ENCODE results near the gene FAM217A. TPM values are rescaled to one million over a fixed set of nuclear protein-coding genes. Genes with fewer than 3 reads are reported as not detected.

The FAM217A gene
- total RNA-seq, 1 donor from 2014 or later, result not detected

- no peak for DNase-seq
Observed at GRCh38 chr6:4085332-4085700, 6.4 kb upstream of the FAM217A start.

DNA sequence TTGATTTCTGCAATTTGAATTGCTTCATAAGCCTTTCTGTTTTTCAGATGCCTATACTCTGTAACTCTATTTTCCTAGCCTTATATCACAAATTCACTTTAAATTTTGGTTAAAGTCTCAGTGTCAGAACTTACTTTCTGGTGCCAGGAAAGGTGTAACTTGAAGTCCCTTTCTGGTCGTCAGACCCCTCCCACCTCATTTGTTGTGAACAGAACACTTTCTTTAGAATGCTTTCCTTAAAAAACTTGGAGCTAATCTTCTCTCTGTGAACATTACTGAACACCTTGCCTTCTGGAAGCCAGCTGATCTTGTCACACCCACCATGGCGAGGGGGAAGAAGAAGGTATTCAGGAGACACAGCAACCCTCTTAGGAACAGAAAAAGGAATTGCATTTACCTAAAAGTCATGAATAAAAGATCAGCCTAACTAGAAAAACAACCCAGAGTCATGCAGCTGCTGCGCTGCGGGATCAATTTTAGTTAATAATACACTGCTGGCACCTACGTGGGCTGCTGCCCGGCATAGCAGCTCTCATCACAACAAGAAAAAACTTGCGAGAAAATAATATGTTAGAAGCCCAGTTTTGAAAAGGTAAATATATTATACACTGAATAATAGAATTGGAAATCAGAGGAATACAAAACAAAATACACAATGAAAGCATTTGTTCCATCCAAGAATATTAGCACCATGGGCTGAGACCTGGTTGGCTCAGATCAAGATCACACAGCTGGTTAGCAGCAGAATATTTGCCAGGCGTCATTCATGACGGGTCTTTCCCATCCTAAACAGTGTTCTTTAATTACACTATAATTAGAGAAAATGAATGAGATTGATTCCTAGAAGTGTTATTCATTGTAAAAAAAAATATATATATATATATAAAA, 5.8 kb upstream of the FAM217A start:
- DNase-seq, result no peak

GRCh38 chr6:4074478-4075235, 4.3 kb downstream of the FAM217A start:
- DNase-seq, result no peak

DNA sequence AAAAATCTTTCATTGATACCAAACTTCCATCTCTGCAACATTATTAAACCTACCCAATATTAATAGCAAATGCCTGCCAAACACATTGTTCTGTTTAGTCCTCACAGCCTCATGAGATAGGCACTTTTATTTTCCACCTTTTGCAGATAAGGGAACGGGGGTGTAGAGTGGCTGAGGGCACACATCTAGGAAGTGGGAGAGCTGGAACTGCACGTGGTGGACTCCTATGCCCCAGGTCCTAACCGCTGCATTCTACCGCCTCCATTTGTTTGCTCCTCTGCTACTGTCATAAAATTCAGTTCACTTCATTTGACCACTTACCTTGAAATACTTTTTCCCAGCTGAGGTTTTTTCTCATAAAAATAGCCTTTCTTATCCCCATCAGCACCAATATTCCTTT, 7.6 kb downstream of the FAM217A start:
- no peak for DNase-seq

GRCh38 chr6:4069199-4069598, 9.7 kb downstream of the FAM217A start:
- DNase-seq, result no peak

DNA sequence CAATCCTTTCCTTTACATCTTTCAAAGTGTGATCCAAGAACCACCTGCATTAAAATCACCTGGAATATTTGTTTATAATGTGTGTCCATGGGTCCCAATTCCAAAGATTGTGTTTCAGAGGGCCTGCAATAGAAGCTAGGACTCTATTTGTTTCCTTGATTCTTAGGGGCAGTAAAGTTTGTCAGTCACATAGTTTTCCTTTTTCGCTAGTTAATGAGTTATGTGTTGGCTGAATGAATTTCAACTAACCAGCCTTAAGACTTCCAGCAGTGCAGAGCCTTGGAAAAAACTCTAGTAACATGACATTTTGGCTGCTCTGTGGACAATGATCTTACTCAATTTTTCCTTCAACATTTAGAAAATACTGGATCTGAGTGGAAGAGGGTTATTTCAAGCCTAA, 11.3 kb downstream of the FAM217A start:
- DNase-seq, result no peak

DNA sequence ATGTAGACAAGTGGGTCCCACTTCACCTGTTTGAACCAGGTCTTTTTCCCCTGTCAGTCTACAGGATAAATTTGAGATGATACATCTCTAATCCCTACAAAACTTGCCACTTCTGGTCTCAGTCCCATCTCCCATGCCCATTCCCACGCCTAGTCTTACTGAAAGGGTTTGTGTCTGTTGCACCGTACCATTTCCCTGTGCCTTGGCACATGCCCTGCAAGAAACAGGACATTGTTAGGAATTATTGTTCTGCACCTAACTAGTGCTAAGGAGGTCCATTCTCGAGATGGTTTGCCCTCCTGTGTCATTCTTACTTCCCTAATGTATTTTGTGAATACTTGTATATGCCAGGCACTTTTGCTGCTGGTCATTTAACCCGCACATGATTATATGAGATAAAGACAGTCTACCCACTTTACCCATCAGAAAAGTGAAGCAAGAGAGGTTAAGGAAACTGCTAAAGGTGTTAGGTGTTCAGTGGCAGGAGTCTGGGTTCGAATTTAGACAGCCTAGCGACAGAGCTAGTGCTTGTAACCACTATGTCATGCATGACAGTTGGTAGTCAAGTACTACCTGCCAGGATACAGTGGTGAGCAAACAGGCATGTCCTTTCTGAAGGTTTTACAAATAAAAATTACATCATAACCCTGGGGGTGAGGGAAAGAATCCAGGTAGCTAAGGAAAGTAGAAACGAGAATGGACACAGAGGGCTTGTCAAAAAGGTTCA, 12.7 kb downstream of the FAM217A start:
- no peak for DNase-seq

DNA sequence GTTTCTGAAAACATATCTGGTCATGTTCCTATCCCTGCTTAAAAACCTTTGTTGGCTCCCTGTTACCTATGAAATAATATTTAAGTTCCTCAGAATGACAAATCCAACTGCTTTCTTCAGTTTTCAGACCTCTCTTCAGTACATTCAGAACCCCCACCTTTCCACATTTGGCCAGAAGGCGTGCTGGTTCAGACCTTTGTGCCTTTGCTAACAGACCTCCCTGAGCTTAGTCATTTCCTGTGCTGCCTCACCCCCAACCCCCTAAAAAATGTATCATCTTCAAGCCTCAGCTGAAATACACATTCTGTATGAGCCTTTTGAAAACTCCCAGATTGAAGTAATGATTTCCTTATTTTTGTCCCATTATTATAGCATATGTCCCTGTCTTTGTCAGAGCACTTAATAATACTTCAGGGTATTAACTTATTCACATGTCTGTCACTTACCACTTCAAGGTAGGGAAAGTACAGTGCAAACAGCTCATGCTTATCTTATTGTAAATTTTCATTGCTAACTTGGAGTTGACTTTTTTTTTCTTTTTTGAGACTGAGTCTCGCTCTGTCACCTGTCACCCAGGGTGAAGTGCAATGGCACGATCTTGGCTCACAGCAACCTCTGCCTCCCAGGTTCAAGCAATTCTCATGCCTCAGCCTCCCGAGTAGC, 19.7 kb downstream of the FAM217A start:
- no peak for DNase-seq

DNA sequence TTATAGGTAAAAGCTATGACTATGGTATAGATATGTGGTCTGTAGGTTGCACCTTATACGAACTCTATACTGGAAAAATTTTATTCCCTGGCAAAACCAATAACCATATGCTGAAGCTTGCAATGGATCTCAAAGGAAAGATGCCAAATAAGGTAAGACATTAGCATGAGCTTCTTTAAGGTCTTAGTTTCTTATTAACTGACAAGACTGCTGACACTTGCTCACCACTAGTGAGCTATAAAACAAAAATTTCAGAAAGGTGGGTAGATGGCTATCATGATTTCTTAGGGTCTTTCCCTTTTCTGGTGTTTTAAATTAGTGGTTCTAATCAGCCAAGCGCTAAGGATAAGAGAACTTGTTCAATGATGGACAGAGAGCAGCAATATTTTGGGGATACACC, 21.9 kb downstream of the FAM217A start:
- no peak for DNase-seq

- DNase-seq, result peak; percentile 51
Observed at GRCh38 chr6:4055420-4056041, 23.4 kb downstream of the FAM217A start.

DNA sequence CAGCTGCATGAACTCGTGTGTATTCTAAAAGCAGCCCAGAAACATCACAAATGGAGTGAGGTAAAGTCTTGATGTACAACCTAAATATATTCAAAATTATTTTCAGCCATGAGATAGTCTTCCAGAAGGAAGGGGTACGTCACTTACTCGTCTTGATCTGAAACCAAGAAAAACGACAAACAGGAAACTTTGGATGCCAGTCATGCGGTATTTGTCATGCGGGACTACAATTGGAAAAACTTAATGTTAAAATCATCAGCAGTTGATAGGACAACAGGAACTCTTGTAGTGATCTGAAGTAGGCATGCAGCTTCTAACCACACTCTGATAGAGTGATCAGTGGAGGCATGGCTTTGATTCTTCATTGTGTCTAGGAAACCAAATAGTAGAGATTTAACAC, 29.7 kb downstream of the FAM217A start:
- no peak for DNase-seq

GRCh38 chr6:4041480-4041879, 37.5 kb downstream of the FAM217A start:
- DNase-seq, result no peak

DNA sequence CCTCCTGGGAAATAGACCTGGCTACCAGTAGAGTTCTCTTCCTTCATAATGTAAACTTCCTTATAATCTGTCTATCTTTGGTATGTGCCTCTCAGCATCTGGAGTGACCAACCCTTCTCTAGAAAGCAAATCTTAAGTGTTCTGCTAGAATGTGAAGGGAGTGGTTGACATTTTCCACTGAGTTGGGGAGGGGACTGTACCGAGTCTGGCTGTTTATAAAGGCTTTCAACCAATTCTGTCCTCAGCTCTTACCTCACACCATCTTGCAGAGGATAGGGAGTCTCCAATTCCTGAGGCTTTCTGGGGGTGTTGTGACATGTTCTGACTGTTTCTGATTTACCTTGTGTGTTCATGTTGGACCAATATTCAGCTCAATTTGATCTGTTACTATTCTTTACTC, 39.6 kb downstream of the FAM217A start:
- no peak for DNase-seq

- DNase-seq, result no peak
Observed at GRCh38 chr6:4036581-4036980, 42.4 kb downstream of the FAM217A start.

- DNase-seq, result no peak
Observed at GRCh38 chr6:4032475-4032874, 46.5 kb downstream of the FAM217A start.

DNA sequence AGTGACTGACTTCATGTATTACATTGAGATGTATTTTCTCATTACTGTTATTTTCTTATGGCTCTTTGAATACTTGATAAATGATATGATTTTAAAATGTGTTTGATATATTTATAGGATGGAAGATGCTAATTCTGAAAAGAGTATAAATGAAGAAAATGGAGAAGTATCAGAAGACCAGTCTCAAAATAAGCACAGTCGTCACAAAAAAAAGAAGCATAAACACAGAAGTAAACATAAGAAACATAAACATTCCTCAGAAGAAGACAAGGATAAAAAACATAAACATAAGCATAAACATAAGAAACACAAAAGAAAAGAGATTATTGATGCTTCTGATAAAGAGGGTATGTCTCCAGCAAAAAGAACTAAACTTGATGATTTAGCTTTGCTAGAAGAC, 47.5 kb downstream of the FAM217A start:
- no peak for DNase-seq

GRCh38 chr6:4030669-4031068, 48.3 kb downstream of the FAM217A start:
- no peak for DNase-seq

DNA sequence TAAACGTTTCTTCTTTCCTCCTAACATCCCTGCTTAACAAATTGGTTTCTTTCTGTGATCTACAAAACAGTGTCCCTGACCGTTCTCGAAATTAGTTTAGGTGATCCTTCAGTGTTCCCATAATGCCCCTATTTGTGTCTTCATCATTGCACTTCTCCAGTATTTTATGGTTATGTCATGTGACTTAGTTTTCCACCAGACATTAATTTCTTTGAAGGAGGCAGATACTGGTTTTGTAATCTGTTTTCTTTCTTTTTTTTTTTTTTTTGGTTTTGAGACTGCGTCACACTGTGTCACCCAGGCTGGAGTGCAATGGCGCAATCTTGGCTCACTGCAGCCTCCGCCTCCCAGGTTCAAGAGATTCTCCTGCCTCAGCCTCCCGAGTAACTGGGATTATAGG, 49.2 kb downstream of the FAM217A start:
- no peak for DNase-seq

GRCh38 chr6:4028051-4028450, 50.9 kb downstream of the FAM217A start:
- no peak for DNase-seq

DNA sequence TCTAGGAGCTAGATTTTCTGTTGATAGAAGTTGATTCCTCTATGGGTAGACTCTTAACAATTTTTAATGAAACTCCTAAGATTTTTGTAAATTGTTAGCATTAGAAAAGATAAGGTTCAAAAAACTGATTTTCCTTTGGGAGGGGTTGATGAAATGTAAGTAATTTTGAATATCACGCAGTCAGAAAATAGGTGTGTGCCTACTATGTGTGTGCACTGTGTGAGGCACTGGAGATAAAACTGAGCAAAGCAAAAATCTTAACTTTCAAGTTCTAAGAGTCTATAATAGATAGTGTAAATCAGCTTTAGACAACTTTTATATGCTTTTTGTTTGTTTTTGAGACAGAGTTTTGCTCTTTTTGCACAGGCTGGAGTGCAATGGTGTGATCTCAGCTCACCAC, 53.3 kb downstream of the FAM217A start:
- no peak for DNase-seq

DNA sequence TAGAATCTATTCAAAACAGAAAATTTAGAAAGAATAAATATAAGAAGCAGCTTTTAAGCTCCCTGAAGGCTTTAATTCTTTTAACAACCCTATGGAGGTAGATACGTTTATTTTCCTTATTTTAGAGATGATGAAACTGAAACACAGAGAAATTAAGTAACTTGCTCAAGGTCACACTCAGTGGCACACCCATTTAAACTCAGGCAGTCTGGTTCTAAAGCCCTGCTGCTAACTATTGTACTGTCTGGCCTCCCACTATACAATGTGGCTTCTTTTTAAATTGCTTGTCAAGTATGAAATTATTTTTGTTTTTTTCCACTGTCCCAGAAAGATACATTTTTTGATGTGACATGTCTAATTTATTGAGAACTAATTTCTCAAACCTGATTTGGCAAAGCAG, 55.7 kb downstream of the FAM217A start:
- DNase-seq, result no peak

Data from tongue (tissue), 2 donors.